Measurements from ENCODE around the gene DGKQ. TPM values are rescaled to one million over a fixed set of nuclear protein-coding genes. Genes with fewer than 3 reads are reported as not detected.

Gene DGKQ
- total RNA-seq, 1 donor: 9.9 TPM

GRCh38 chr4:963276-964225 is 9.8 kb downstream of the DGKQ start:
- TF ChIP-seq CTCF (IDR thresholded peaks at IDR 0.05; ENCODE audit: insufficient read depth, low read length): no peak
- DNase-seq (ENCODE audit: low read depth): no peak
- no peak overlapping the region for H3K4me3 ChIP-seq (ENCODE audit: low read depth, low read length)

GRCh38 chr4:962231-963208 is 10.8 kb downstream of the DGKQ start:
- no peak for DNase-seq (ENCODE audit: low read depth)
- no peak overlapping the region for H3K4me3 ChIP-seq (ENCODE audit: low read depth, low read length)
- TF ChIP-seq CTCF (IDR thresholded peaks at IDR 0.05; ENCODE audit: insufficient read depth, low read length): no peak

- DNase-seq (ENCODE audit: low read depth): no peak
- no peak overlapping the region for H3K4me3 ChIP-seq (ENCODE audit: low read depth, low read length)
- TF ChIP-seq CTCF (IDR thresholded peaks at IDR 0.05; ENCODE audit: insufficient read depth, low read length): no peak
Measured at GRCh38 chr4:961351-962230, 11.8 kb downstream of the DGKQ start.

GRCh38 chr4:960636-961350 is 12.6 kb downstream of the DGKQ start:
- no peak for DNase-seq (ENCODE audit: low read depth)
- no peak overlapping the region for H3K4me3 ChIP-seq (ENCODE audit: low read depth, low read length)
- no peak for TF ChIP-seq CTCF (IDR thresholded peaks at IDR 0.05; ENCODE audit: insufficient read depth, low read length)

GRCh38 chr4:960140-960635 is 13.2 kb downstream of the DGKQ start:
- TF ChIP-seq CTCF (IDR thresholded peaks at IDR 0.05; ENCODE audit: insufficient read depth, low read length): no peak
- DNase-seq (ENCODE audit: low read depth): no peak
- no peak overlapping the region for H3K4me3 ChIP-seq (ENCODE audit: low read depth, low read length)

Measured in fibroblast of the aortic adventitia (primary cell).